Measurements from ENCODE around the gene TSC1. TPM values are rescaled to one million over a fixed set of nuclear protein-coding genes. Genes with fewer than 3 reads are reported as not detected.
"Not testable (repeated sequence)": the region's sequence is repeated elsewhere in the genome, so short reads cannot be mapped to it uniquely, and the experiment has no call there.

The TSC1 gene
- total RNA-seq (ENCODE audit: unreplicated experiment): 89.3 TPM
- long read RNA-seq, partial matches to known transcripts: 1 of 7 reads
- long read RNA-seq, other reads (novel, unspliced or antisense): 6 of 7 reads

- TF ChIP-seq, protein P1, sequence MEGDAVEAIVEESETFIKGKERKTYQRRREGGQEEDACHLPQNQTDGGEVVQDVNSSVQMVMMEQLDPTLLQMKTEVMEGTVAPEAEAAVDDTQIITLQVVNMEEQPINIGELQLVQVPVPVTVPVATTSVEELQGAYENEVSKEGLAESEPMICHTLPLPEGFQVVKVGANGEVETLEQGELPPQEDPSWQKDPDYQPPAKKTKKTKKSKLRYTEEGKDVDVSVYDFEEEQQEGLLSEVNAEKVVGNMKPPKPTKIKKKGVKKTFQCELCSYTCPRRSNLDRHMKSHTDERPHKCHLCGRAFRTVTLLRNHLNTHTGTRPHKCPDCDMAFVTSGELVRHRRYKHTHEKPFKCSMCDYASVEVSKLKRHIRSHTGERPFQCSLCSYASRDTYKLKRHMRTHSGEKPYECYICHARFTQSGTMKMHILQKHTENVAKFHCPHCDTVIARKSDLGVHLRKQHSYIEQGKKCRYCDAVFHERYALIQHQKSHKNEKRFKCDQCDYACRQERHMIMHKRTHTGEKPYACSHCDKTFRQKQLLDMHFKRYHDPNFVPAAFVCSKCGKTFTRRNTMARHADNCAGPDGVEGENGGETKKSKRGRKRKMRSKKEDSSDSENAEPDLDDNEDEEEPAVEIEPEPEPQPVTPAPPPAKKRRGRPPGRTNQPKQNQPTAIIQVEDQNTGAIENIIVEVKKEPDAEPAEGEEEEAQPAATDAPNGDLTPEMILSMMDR (IDR thresholded peaks at IDR 0.05; ENCODE audit: partially characterized antibody, unreplicated experiment): no peak
- H3K4me3 Mint-ChIP-seq (ENCODE audit: unreplicated experiment): peak within 1 kb of the TSS; percentile 100
- H3K9me3 Mint-ChIP-seq (ENCODE audit: unreplicated experiment): peaks cover 11% of the 10 kb centered on the region
- peak; percentile 99 for DNase-seq
- peaks cover 28% of the 10 kb centered on the region for H3K4me1 Mint-ChIP-seq (ENCODE audit: low read depth, unreplicated experiment)
- no peaks in the 10 kb centered on the region for H3K36me3 Mint-ChIP-seq (ENCODE audit: unreplicated experiment)
- peaks cover 8% of the 10 kb centered on the region for H3K27me3 Mint-ChIP-seq (ENCODE audit: unreplicated experiment)
- H3K27ac Mint-ChIP-seq (ENCODE audit: unreplicated experiment): peak within 1 kb of the TSS; percentile 100
These were observed at the start of gene TSC1 for GRCh38 chr9:132944294-132945185. Gene TSC1, minus strand, starts transcription at chr9:132944616. Its CDS starts 15,744 bp downstream, at chr9:132928872.

DNA sequence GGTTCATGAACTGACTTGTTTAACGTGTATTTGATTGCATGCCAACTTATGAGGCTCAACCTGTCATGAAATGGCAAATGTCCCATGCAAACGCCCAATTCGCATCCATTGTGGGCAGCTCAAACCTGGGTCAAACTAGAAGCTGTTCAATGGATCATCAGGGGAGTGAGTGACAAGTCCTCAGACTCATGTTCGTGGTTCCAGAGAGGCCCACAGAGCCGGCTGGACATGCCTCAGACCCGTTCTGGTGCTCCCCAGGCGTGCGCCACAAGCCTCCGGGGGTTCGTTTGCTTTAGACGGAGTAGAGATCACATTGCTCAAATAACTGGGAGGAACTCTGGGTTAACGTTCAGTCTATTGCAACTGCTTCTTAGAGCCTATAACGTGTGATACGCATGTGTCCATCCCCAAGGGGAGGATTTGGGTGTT is 49.1 kb upstream of the TSC1 start:
- peaks cover 5% of the 10 kb centered on the region for H3K9me3 Mint-ChIP-seq (ENCODE audit: unreplicated experiment)
- no peaks in the 10 kb centered on the region for H3K27me3 Mint-ChIP-seq (ENCODE audit: unreplicated experiment)
- H3K36me3 Mint-ChIP-seq (ENCODE audit: unreplicated experiment): peaks cover 9% of the 10 kb centered on the region
- no peak overlapping the region for H3K27ac Mint-ChIP-seq (ENCODE audit: unreplicated experiment)
- H3K4me1 Mint-ChIP-seq (ENCODE audit: low read depth, unreplicated experiment): peaks cover 2% of the 10 kb centered on the region
- TF ChIP-seq, protein P1 (IDR thresholded peaks at IDR 0.05; ENCODE audit: partially characterized antibody, unreplicated experiment): no peak
- no peak for DNase-seq
- no peak overlapping the region for H3K4me3 Mint-ChIP-seq (ENCODE audit: unreplicated experiment)

DNA sequence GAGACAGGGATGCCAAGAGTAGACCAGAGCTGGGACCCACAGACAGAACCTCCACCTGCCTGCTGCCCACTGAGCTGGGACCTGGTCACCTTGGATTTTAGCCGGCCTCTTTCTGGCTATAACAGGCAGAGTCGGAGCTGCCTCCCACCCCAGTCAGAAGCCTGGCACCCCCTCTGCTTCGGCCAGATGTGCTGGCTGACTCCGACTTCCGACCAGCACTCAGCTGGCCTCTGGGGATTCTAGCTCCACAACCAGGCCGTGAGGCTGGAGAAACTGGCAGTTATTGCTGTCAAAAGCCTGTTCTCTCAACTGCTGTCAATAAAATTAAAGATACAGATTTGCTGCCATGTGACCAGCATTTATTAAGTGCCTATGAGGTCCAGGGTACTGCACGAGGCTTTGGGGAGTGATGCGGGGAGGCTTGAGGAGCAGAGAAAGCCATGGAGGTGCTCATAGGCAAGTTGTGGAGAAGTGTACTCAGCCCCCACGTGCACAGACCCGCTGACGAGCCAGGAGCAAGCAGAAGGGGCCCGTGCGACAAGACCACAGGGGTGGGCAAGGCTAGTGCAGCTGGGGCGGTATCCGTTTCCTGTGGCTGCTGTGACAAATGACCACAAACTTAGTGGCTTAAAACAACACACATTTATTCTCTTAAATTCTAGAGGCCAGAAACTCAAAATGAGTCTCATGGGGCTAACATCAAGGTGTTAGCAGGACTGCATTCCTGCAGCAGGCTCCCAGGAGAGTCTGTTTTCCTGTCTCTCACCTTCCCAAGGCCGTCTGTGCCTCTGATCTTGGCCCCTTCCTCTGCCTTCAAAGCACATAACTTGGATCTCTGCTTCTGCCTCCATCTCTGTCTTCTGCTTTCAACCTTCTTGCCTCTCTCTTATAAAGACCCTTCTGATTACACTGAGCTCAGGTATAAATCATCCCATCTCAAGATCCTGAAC is 47.2 kb upstream of the TSC1 start:
- Mint-ChIP-seq H3K27me3 (ENCODE audit: unreplicated experiment) (no peaks in the 10 kb centered on the region), H3K9me3 (ENCODE audit: unreplicated experiment) (peaks cover 3% of the 10 kb centered on the region), H3K27ac (ENCODE audit: unreplicated experiment) (no peak overlapping the region), H3K4me1 (ENCODE audit: low read depth, unreplicated experiment) (peaks cover 2% of the 10 kb centered on the region), H3K4me3 (ENCODE audit: unreplicated experiment) (no peak overlapping the region), H3K36me3 (ENCODE audit: unreplicated experiment) (peaks cover 9% of the 10 kb centered on the region)
- TF ChIP-seq, protein P1 (IDR thresholded peaks at IDR 0.05; ENCODE audit: partially characterized antibody, unreplicated experiment): no peak
- DNase-seq: no peak

GRCh38 chr9:132990781-132991180 is 46.4 kb upstream of the TSC1 start:
- H3K9me3 Mint-ChIP-seq (ENCODE audit: unreplicated experiment): peaks cover 5% of the 10 kb centered on the region
- no peak overlapping the region for H3K4me3 Mint-ChIP-seq (ENCODE audit: unreplicated experiment)
- H3K4me1 Mint-ChIP-seq (ENCODE audit: low read depth, unreplicated experiment): peaks cover 2% of the 10 kb centered on the region
- no peak overlapping the region for H3K27ac Mint-ChIP-seq (ENCODE audit: unreplicated experiment)
- peaks cover 9% of the 10 kb centered on the region for H3K36me3 Mint-ChIP-seq (ENCODE audit: unreplicated experiment)
- no peaks in the 10 kb centered on the region for H3K27me3 Mint-ChIP-seq (ENCODE audit: unreplicated experiment)
- DNase-seq: no peak
- TF ChIP-seq, protein P1 (IDR thresholded peaks at IDR 0.05; ENCODE audit: partially characterized antibody, unreplicated experiment): no peak

DNA sequence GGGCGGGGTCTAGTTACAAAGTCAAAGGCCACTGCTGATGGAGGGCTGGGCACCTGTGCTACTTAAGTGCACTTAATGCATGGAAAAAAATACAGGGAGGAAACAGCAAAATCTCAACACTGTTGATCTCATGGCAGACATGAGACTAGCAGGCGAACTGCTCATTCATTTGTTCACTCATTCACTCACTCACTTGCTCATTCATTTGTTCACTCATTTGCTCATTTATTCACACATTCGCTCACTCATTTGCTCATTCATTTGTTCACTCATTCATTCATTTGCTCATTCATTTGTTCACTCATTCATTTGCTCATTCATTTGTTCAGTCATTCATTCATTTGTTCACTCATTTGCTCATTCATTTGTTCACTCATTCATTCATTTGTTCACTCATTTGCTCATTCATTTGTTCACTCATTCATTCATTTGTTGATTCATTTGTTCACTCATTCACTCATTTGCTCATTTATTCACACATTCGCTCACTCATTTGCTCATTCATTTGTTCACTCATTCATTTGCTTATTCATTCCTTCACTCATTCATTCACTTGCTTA is 45.7 kb upstream of the TSC1 start:
- H3K27me3 Mint-ChIP-seq (ENCODE audit: unreplicated experiment); H3K4me3 Mint-ChIP-seq (ENCODE audit: unreplicated experiment); H3K27ac Mint-ChIP-seq (ENCODE audit: unreplicated experiment); H3K9me3 Mint-ChIP-seq (ENCODE audit: unreplicated experiment); H3K36me3 Mint-ChIP-seq (ENCODE audit: unreplicated experiment); H3K4me1 Mint-ChIP-seq (ENCODE audit: low read depth, unreplicated experiment); DNase-seq: not testable (repeated sequence)

All from glutamatergic neuron (in vitro differentiated cells).